AG08395 (cell line): Measurements from ENCODE around the gene S100A16.
A peak's percentile ranks its signal among the peaks of the same experiment; 100 is the strongest.
"Not testable (repeated sequence)": the region's sequence is repeated elsewhere in the genome, so short reads cannot be mapped to it uniquely, and the experiment has no call there.

ENCODE experiments used
- DNase-seq: peaks from one replicate; pipeline ENCODE4 v3.0.0; 2012; ENCODE audit warnings: mixed read lengths, low spot score

Gene S100A16

GRCh38 chr1:153586347-153586746 is 26.6 kb downstream of the S100A16 start:
- DNase-seq, result no peak

DNA sequence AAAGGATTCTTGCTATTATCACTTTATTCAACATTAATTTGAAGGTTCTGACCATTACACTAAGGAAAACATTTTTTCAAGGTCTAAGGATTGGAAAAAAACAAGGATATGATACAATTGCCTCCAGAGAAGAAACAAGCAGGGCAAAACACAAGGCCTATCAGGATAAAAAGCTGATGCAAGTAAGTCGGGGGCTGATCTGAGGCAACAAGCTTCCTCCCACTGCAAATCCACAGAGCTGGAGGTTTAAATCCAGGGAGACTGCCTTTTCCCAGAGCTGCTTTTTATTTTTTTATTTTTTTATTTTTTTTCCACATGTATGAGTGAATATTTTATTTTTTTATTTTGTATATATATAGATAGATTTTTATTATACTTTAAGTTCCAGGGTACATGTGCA is 27.9 kb downstream of the S100A16 start:
- no peak for DNase-seq

DNA sequence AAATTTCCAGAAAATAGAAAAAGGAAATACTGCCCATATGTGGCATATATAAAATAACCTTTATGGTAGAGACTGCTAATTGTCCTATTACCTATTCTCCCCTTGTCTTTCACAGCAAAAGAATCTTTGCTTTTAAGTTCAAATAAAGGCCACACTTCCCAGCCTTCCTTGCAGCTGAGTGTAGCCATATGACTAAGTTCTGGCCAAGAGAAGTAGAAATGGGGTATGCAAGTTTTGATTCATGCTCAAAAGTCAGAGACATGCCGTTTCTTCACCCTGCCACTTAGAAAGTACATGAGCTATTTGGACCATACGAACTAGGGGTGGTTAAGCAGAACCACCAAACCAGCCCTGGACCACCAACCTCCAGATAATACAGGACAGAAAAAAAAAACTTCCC is 29.0 kb downstream of the S100A16 start:
- DNase-seq, result no peak

GRCh38 chr1:153583514-153583913 is 29.4 kb downstream of the S100A16 start:
- DNase-seq, result not testable (repeated sequence)

DNA sequence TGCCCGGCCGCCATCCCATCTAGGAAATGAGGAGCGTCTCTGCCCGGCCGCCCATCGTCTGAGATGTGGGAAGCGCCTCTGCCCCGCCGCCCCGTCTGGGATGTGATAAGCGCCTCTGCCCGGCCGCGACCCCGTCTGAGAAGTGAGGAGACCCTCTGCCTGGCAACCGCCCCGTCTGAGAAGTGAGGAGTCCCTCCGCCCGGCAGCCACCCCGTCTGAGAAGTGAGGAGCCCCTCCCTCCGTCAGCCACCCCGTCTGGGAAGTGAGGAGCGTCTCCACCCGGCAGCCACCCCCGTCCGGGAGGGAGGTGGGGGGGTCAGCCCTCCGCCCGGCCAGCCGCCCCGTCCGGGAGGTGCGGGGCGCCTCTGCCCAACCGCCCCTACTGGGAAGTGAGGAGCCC is 30.1 kb downstream of the S100A16 start:
- not testable (repeated sequence) for DNase-seq

- DNase-seq, result peak; percentile 18
Measured at GRCh38 chr1:153578936-153579335, 34.0 kb downstream of the S100A16 start.

DNA sequence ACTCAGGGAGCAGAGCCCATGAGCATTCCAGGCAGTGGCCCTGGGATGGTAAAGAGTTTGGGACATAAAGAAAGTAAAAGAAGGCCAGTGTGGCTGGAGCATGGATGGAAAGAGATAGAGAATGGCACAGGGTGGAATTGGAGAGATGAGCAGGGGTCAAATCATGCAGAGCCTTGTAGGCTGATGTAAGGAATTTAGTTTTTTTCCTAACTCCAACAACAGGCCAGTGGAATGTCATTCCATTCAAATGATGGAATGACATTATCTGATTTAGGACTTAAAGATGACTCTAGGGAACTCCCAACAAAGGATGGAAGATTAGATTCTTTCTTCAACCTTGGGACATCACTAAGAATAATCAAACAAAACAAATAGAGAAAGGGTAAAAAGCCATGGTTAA is 34.4 kb downstream of the S100A16 start:
- peak; percentile 58 for DNase-seq

- DNase-seq, result no peak
Measured at GRCh38 chr1:153577624-153578051, 35.3 kb downstream of the S100A16 start.

DNA sequence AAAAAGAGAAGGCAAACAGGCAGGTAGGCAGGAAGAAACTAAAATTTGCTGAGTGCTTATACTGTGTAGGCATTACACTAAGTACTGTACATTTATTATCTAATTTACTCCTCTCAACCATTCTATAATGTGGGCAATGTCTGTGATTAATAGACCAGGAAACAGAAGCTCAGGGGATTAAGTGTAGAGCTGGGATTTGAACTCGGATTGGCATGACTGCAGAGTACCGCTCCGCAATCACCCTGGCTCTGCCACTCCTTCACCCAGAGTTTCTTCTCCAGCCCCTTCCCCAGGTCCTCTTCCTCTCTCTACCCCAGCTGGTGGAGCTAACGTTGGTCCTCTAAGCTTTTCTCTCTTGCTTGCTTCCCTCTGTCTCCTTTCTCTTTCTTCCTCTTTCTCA is 35.8 kb downstream of the S100A16 start:
- no peak for DNase-seq

- DNase-seq, result not testable (repeated sequence)
Measured at GRCh38 chr1:153575497-153575896, 37.4 kb downstream of the S100A16 start.

GRCh38 chr1:153575081-153575491 is 37.9 kb downstream of the S100A16 start:
- not testable (repeated sequence) for DNase-seq

- no peak for DNase-seq
Measured at GRCh38 chr1:153573351-153573750, 39.6 kb downstream of the S100A16 start.

- DNase-seq, result peak; percentile 85
Measured at GRCh38 chr1:153572569-153573015, 40.3 kb downstream of the S100A16 start.

GRCh38 chr1:153571706-153572105 is 41.2 kb downstream of the S100A16 start:
- DNase-seq, result no peak

- no peak for DNase-seq
Measured at GRCh38 chr1:153570874-153571273, 42.1 kb downstream of the S100A16 start.

DNA sequence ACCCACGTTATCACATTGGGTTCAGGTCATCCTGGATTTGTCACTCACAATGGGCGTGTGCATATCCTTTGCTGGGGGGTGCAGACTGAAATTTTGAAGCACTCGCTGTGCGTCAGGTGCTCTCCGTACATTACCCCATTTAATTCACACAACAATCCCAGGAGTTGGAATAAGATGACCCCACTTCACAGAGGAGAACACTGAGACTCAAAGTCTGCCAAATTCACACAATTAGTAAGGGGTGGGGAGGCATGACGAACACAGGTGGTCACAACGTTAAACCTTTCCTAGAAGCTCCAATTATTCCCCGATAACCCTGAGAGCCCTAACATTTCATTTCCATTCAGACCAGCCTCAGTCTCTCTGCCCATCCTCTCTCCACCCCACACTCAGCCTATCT is 43.5 kb downstream of the S100A16 start:
- no peak for DNase-seq

DNA sequence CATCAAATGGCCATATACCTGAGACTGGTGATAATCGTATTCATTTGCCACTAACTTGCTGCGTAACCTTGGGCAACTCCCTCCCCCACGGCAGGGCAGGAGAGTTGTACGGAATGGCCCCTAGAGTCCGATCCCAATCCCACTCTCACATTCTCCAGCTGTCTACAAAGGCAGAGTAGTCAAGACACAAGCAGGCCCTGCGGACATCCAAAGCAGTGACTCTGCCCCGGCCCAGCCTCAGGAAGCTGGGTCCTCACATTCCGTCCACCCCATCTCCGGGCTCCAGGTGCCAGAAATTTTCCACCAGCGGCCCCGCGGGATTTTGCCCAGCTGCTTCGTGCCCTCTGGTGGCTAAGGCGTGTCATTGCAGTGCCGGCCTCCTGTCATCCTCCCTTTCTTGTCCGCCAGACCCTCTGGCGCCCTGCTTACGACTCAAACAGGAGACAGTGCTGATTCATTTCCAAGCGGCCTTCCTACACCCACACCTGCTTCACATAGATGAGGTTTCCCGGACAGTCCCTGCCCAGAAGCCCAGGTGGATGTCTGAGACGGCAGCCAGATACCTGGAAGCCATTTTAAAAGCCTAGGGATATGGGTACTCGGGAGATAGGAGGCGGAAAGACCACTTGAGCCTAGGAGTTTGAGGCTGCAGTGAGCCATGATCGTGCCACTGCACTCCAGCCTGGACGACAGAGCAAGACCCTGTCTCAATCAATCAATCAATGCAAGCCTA is 44.4 kb downstream of the S100A16 start:
- DNase-seq, result peak; percentile 90

DNA sequence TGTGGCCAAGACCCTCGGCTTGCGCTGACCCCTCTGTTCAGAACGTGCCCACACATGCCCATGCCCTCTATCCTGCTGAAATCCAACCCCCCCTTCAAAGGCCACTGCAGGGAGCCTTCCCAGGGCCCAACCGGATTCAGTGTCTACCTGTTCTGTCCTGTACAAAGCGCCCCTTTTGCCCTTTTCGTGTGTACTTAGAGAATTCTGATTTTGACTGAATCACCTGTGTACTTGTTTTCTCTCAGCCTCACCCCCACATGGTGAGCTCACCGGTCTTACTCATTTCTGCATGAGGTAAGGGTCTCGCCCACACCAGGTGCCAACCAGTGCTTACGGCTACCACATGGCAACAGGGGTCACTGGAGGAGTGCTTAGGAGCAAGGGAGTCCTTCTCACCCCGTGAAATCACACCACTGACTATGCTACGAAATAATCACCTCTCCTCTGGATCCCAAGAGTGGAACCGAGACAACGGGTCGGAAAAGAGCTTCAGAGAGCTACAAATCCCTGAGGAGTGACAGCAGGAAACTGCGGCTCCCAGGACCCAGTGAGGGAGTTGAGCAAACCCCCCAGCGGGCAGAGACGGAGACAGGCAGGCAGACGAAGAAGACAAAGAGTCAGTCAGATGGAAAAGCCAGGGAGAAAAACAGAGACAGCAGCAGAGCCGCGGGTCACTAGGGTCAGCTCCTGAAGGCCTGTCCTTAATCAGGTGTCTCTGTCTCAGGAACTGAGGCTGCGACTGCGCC is 45.1 kb downstream of the S100A16 start:
- DNase-seq, result no peak

DNA sequence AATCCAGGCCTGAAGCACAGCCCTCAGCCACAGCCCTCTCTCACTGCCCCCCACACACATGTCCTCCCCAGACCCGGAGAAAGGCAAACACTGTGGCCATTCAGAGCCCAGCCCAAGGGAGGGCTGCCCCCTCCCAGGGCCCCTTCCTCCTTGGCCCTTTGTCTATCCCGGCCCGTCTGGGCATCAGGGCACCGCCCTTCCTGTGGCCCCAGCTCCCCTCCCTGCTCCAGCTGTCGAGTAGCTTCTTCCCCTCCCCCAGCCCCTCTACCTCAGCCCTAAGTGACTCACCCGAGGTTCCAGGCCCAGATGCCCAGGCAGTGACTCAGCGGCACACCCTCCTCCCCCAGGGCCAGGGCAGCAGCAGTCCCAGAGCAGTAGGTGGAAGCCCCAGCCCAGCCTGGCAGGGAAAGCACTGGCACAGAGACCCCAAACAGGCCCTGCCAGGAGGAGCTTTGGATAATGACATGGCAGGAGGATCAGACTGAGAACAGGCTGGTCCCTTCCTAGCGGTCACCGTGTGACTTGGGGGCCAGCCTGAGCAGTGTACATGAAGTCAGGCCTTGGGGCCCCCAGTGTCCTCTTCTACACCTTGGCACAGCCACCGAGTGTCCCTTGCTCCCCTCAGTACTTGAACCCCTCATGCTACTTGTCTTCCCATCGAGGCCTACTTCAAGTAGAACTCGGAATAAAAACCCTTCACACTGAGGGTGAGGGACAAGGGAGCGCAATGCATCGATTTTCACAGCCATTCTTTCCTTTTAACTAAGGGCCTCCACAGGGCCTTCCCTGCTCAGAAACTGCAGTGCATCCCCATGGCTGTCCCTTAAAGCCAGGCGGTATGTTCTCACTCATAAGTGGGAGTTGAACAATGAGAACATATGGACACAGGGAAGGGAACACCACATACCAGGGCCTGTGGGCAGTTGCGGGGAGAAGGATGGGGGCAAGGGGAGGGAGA is 46.2 kb downstream of the S100A16 start:
- DNase-seq, result peak; percentile 99

DNA sequence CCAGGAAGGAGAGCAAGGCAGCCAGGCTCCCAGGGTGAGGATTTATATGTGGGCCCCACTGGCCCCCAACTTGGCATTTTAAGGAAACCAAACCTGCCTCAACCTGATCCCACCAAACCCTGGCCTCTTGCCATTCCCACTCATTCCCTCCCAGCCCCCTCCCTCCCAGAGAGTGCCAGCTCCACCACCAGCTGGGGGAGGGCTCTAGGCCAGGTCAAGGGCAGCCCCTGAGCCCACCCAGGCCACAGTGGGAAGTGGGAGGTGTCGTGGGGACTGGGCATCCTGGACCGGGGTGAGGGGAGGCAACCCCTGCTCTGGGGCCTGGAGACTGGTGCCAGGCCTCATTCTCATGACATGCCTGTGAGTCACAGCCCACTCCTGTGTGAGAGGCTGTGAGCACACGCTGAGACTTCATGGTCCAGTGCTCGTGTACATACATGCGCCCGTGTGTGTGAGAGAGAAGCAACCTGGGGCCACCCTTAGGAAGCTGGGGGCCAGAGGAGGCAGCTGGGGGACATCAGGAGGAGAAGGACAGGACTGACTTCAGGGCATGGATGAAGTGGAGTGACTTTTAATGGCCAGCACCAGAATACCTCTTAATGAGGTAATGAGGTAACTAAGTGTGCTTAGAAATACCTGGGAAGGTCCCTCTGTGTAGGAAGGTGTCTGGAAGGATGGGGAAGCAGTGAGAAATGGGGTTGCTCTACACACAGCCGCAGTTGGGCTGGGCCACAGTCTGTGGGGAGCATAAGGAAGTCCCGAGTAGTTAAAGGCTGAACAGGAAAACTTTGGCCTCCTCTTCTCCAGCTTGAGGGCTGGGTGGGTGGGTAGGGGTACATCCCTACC is 47.2 kb downstream of the S100A16 start, which contains the start of gene S100A2:
TSS of gene S100A2 (minus strand) at position 316 of the 846 bp plus-strand sequence. CDS start 1,967 bp downstream, outside the sequence.
- peak; percentile 91 for DNase-seq

- no peak for DNase-seq
Measured at GRCh38 chr1:153563991-153564390, 48.9 kb downstream of the S100A16 start.
